ENCODE measurements around the gene KIZ. TPM values are rescaled to one million over a fixed set of nuclear protein-coding genes. Genes with fewer than 3 reads are reported as not detected.
A peak's percentile ranks its signal among the peaks of the same experiment; 100 is the strongest.

KIZ gene
- total RNA-seq, 4 donors from 2014 or later: 23.2 to 58.7 (median 28.3) TPM

- DNase-seq: no peak
- H3K4me1 ChIP-seq: peaks cover 0 to 5% of the 10 kb centered on the region in 2 donors
- no peaks in the 10 kb centered on the region for H3K27me3 ChIP-seq
- intact Hi-C loops (cut with DNase I; ENCODE audit: low total_unique reads): no loop called here
- H3K36me3 ChIP-seq: no peaks in the 10 kb centered on the region
- no peak for TF ChIP-seq CTCF (IDR thresholded peaks at IDR 0.05)
- TF ChIP-seq POLR2A (IDR thresholded peaks at IDR 0.05): no peak
- peak overlapping the region; percentile 82 to 83 for H3K27ac ChIP-seq
- H3K9me3 ChIP-seq: no peaks in the 10 kb centered on the region
- no peak overlapping the region for H3K4me3 ChIP-seq
Observed at GRCh38 chr20:21174516-21175239, 48.8 kb downstream of the KIZ start.

GRCh38 chr20:21175433-21175832, 49.6 kb downstream of the KIZ start:
- TF ChIP-seq POLR2A (IDR thresholded peaks at IDR 0.05): no peak
- TF ChIP-seq CTCF (IDR thresholded peaks at IDR 0.05): no peak
- intact Hi-C loops (cut with DNase I; ENCODE audit: low total_unique reads): no loop called here
- peak overlapping the region; percentile 82 to 83 for H3K27ac ChIP-seq

GRCh38 chr20:21177767-21178166, 51.9 kb downstream of the KIZ start:
- TF ChIP-seq CTCF (IDR thresholded peaks at IDR 0.05) (no peak), POLR2A (IDR thresholded peaks at IDR 0.05) (no peak)
- no peaks in the 10 kb centered on the region for H3K36me3 ChIP-seq
- H3K27me3 ChIP-seq: no peaks in the 10 kb centered on the region
- H3K4me3 ChIP-seq: no peak overlapping the region
- H3K27ac ChIP-seq: peak overlapping the region in 1 of 2 donors; percentile 81
- no peaks in the 10 kb centered on the region for H3K9me3 ChIP-seq
- intact Hi-C loops (cut with DNase I; ENCODE audit: low total_unique reads): no loop called here
- DNase-seq: no peak
- peaks cover 8 to 18% of the 10 kb centered on the region in 2 donors for H3K4me1 ChIP-seq

More at GRCh38 chr20:21175433-21175832, 49.6 kb downstream of the KIZ start:
- no peak for DNase-seq
- H3K4me3 ChIP-seq: no peak overlapping the region
- H3K36me3 ChIP-seq: no peaks in the 10 kb centered on the region
- peaks cover 2 to 9% of the 10 kb centered on the region in 2 donors for H3K4me1 ChIP-seq
- no peaks in the 10 kb centered on the region for H3K27me3 ChIP-seq
- H3K9me3 ChIP-seq: no peaks in the 10 kb centered on the region

- Histone ChIP-seq H3K4me3 (no peak overlapping the region), H3K27ac (peak overlapping the region; percentile 81 to 83), H3K36me3 (no peaks in the 10 kb centered on the region), H3K9me3 (no peaks in the 10 kb centered on the region), H3K4me1 (peaks cover 13 to 16% of the 10 kb centered on the region in 2 donors), H3K27me3 (no peaks in the 10 kb centered on the region)
- intact Hi-C loops (cut with DNase I; ENCODE audit: low total_unique reads): no loop called here
- TF ChIP-seq POLR2A (IDR thresholded peaks at IDR 0.05): no peak
- no peak for TF ChIP-seq CTCF (IDR thresholded peaks at IDR 0.05)
- no peak for DNase-seq
Observed at GRCh38 chr20:21179757-21180156, 53.9 kb downstream of the KIZ start.

- no peaks in the 10 kb centered on the region for H3K36me3 ChIP-seq
- no peaks in the 10 kb centered on the region for H3K9me3 ChIP-seq
- H3K27me3 ChIP-seq: no peaks in the 10 kb centered on the region
- intact Hi-C loops (cut with DNase I; ENCODE audit: low total_unique reads): no loop called here
- H3K27ac ChIP-seq: peak overlapping the region; percentile 81 to 83
- peaks cover 13 to 16% of the 10 kb centered on the region in 2 donors for H3K4me1 ChIP-seq
- DNase-seq: no peak
- H3K4me3 ChIP-seq: no peak overlapping the region
- no peak for TF ChIP-seq POLR2A (IDR thresholded peaks at IDR 0.05)
- TF ChIP-seq CTCF (IDR thresholded peaks at IDR 0.05): no peak
Observed at GRCh38 chr20:21180248-21180647, 54.4 kb downstream of the KIZ start.
